T-cell (primary cell): ENCODE measurements around the gene GAST. TPM values are rescaled to one million over a fixed set of nuclear protein-coding genes. Genes with fewer than 3 reads are reported as not detected.

ENCODE experiments used
- ATAC-seq, 4 experiments: fragments of 200-7000 bp in 3 of 4; fragments of 150-1000 bp in 1 of 4; cut with Tn5 transposase; replicated peaks in 1 of 4; 1 replicate in 3 of 4; 2 replicates in 1 of 4; pipeline ENCODE4 v1.10.0; 2021; ENCODE audit warnings: moderate library complexity in 3 of 4, mild to moderate bottlenecking in 2 of 4, moderate number of reproducible peaks in 1 of 4
- CTCF ChIA-PET, 2 donors: fragments of 300-600 bp; sonication (Branson Sonifier 250); formaldehyde crosslinking; loops; one replicate each; lab custom pipeline; 2022; ENCODE audit warnings: antibody characterized with exemption in 2 of 2; lab: Charles Lee
- POLR2A ChIA-PET, 2 donors: fragments of 300-600 bp; sonication (Branson Sonifier 250); formaldehyde crosslinking; loops; one replicate each; lab custom pipeline; 2022; ENCODE audit warnings: antibody characterized with exemption in 2 of 2; lab: Charles Lee
- DNase-seq, 35 experiments: peaks; one replicate each; pipeline versions ENCODE4 v3.0.0 to v3.0.0-alpha.2; 2013 to 2023
- H3K27ac ChIP-seq: one replicate; pipeline ENCODE4 v1.5.1; 2013; ENCODE audit warnings: low read length
- H3K27me3 ChIP-seq, 2 experiments: replicated peaks in 1 of 2; 1 replicate in 1 of 2; 2 replicates in 1 of 2; pipeline versions ENCODE4 v1.6.1 to v1.7.0; 2013; ENCODE audit warnings: low read length in 1 of 2, mixed read lengths in 1 of 2; ENCODE audit not compliant: control insufficient read depth in 2 of 2, insufficient read depth in 2 of 2; ENCODE audit errors: extremely low read depth in 1 of 2
- H3K36me3 ChIP-seq, 2 donors: 1 replicate in 1 of 2; 2 replicates in 1 of 2; pipeline versions ENCODE4 v1.6.1 to v1.7.0; 2013; ENCODE audit warnings: low read length in 1 of 2; ENCODE audit not compliant: control insufficient read depth in 2 of 2, insufficient read depth in 1 of 2; ENCODE audit errors: extremely low read depth in 1 of 2
- H3K4me1 ChIP-seq, 2 experiments: 1 replicate in 1 of 2; 2 replicates in 1 of 2; pipeline versions ENCODE4 v1.6.1 to v1.7.0; 2013; ENCODE audit warnings: low read length in 2 of 2, mixed read lengths in 1 of 2; ENCODE audit not compliant: insufficient read depth in 2 of 2, control insufficient read depth in 1 of 2; ENCODE audit errors: extremely low read depth in 1 of 2
- H3K4me3 ChIP-seq, 2 donors: 1 replicate in 1 of 2; 2 replicates in 1 of 2; pipeline versions ENCODE4 v1.5.1 to v1.7.0; 2013; ENCODE audit warnings: mild to moderate bottlenecking in 2 of 2, low read length in 1 of 2, moderate library complexity in 1 of 2; ENCODE audit not compliant: control insufficient read depth in 1 of 2; ENCODE audit errors: extremely low read depth in 1 of 2
- H3K9me3 ChIP-seq: 2 replicates; pipeline ENCODE4 v1.7.0; 2013
- H3K27ac Mint-ChIP-seq, 2 donors: one replicate each; pipeline ENCODE4 v1.8.0; 2020 to 2021; ENCODE audit warnings: mild to moderate bottlenecking in 2 of 2, mixed read lengths in 2 of 2
- H3K27me3 Mint-ChIP-seq, 2 donors: one replicate each; pipeline ENCODE4 v1.8.0; 2021 to 2022; ENCODE audit warnings: mixed read lengths in 2 of 2
- H3K36me3 Mint-ChIP-seq: one replicate; pipeline ENCODE4 v1.8.0; 2021; ENCODE audit warnings: mixed read lengths
- H3K4me1 Mint-ChIP-seq, 3 donors: one replicate each; pipeline ENCODE4 v1.8.0; 2020 to 2022; ENCODE audit warnings: mixed read lengths in 3 of 3, mild to moderate bottlenecking in 1 of 3
- H3K4me3 Mint-ChIP-seq, 3 donors: one replicate each; pipeline ENCODE4 v1.8.0; 2020 to 2022; ENCODE audit warnings: mild to moderate bottlenecking in 3 of 3, mixed read lengths in 3 of 3, moderate library complexity in 3 of 3
- H3K9me3 Mint-ChIP-seq, 3 donors: one replicate each; pipeline ENCODE4 v1.8.0; 2020 to 2022; ENCODE audit warnings: mixed read lengths in 3 of 3
- WGBS: methylation state at CpG from one replicate; pipeline ENCODE4 v1.1.5; 2013; ENCODE audit warnings: missing lambda C conversion rate; ENCODE audit not compliant: insufficient coverage; 5-methylcytosine and 5-hydroxymethylcytosine counted together
- total RNA-seq, 35 experiments: library from RNA in 6 of 35; stranded (reverse) in 6 of 35; fragments of 120-200 nt in 1 of 35; gene quantifications; one replicate each; pipeline versions ENCODE4 v1.2.1 to v1.2.4 and lab custom pipeline; 2013 to 2026

The GAST gene, protein sequence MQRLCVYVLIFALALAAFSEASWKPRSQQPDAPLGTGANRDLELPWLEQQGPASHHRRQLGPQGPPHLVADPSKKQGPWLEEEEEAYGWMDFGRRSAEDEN
- total RNA-seq (not detected), total RNA-seq (lab: John Stamatoyannopoulos, UW) (0 reads per million in 29 experiments)
- not detected for total RNA-seq (2013)

DNA sequence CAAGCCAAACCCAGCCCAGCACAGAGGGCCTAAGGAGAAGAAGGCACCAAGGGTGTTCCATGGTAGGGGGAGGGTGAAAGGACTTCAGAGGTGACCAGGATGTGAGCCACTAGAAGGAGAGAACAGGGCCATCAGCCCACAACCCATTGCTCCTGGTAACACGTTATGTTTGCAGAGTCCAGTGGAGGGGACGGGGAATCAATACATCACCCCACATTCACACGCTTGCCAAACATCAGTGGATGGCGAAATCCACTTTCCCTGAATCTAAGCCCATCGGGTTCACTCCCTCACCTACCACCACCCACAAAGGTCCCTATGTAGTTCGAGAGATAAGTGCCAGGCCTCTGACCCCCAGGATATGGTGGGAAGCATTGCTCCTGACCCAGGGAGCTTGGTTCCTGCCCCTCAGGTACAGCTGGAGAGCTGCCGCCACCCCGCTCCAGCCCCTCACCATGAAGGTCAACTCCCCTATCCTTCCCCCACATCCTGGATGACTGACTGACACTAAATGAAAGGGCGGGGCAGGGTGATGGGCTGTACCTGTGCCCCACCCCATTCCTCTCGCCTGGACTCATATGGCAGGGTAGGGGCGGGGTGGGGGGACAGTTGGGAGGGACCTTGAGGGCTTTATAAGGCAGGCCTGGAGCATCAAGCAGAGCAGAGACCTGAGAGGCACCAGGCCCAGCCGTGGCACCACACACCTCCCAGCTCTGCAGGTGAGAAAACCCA is at the start of gene GAST:
Gene GAST (plus strand): TSS at position 663 of the 732 bp plus-strand sequence. CDS start 3,106 bp downstream, outside the sequence.
- Histone ChIP-seq H3K27ac (no peak within 1 kb of the TSS), H3K9me3 (no peaks in the 10 kb centered on the region), H3K4me3 (no peak within 1 kb of the TSS), H3K4me1 (no peaks in the 10 kb centered on the region), H3K27me3 (peaks cover 0 to 30% of the 10 kb centered on the region in 2 experiments), H3K36me3 (no peaks in the 10 kb centered on the region)
- H3K4me1 Mint-ChIP-seq, result peaks cover 0 to under 1% (median under 1%) of the 10 kb centered on the region in 3 donors
- ChIA-PET CTCF (no interaction called here), POLR2A (no interaction called here)
- peaks cover 15 to 26% of the 10 kb centered on the region in 2 donors for H3K27me3 Mint-ChIP-seq
- ATAC-seq, result no peak
- no peaks in the 10 kb centered on the region for H3K36me3 Mint-ChIP-seq
- no peak within 1 kb of the TSS for H3K27ac Mint-ChIP-seq
- no peaks in the 10 kb centered on the region for H3K9me3 Mint-ChIP-seq
- 72% methylated on average over 2 of the region's 12 CpGs for WGBS
- no peak for DNase-seq
- H3K4me3 Mint-ChIP-seq, result no peak within 1 kb of the TSS

- H3K27ac ChIP-seq, result no peak overlapping the region
- no peak overlapping the region for H3K4me3 ChIP-seq
- no peak for ATAC-seq
- H3K27ac Mint-ChIP-seq, result peak overlapping the region; percentile 19 to 71
- H3K4me1 Mint-ChIP-seq, result peaks cover 21 to 28% (median 27%) of the 10 kb centered on the region in 3 donors
- H3K9me3 Mint-ChIP-seq, result no peaks in the 10 kb centered on the region
- H3K27me3 ChIP-seq, result peaks cover 0 to 11% of the 10 kb centered on the region in 2 experiments
- no peaks in the 10 kb centered on the region for H3K36me3 Mint-ChIP-seq
- no peaks in the 10 kb centered on the region for H3K36me3 ChIP-seq
- H3K27me3 Mint-ChIP-seq, result no peaks in the 10 kb centered on the region
- H3K4me1 ChIP-seq, result peaks cover 7 to 36% of the 10 kb centered on the region in 2 experiments
- ChIA-PET POLR2A (interaction anchor here (0.6 to 1.0 kb wide), 3 partner anchors 27 to 845 kb away, joined by 3 to 5 read pairs (median 4); no protein-coding TSS in a partner anchor), CTCF (interaction anchor here (0.6 to 5.3 kb wide), 26 partner anchors 11 to 1037 kb away, joined by 3 to 103 read pairs (median 6); partner anchors contain the start of gene EIF1 (in 1 of the 2))
- 91% methylated on average over 6 of the region's 8 CpGs for WGBS
- peak overlapping the region in 2 of 3 donors; percentile 24 to 99 for H3K4me3 Mint-ChIP-seq
- no peaks in the 10 kb centered on the region for H3K9me3 ChIP-seq
- no peak for DNase-seq
Measured at GRCh38 chr17:41663451-41664171, 48.5 kb upstream of the GAST start.

GRCh38 chr17:41664172-41664457 is 48.0 kb upstream of the GAST start:
- DNase-seq (no peak), ATAC-seq (no peak)
- CTCF ChIA-PET, result interaction anchor here (0.6 to 5.3 kb wide), 10 partner anchors 15 to 872 kb away, joined by 3 to 103 read pairs (median 6); no protein-coding TSS in a partner anchor
- H3K4me1 Mint-ChIP-seq, result peaks cover 21 to 28% (median 27%) of the 10 kb centered on the region in 3 donors
- peaks cover 0 to 6% of the 10 kb centered on the region in 2 experiments for H3K27me3 ChIP-seq
- H3K27ac ChIP-seq, result no peak overlapping the region
- H3K27me3 Mint-ChIP-seq, result no peaks in the 10 kb centered on the region
- POLR2A ChIA-PET, result interaction anchor here (0.6 to 0.7 kb wide), 2 partner anchors 345 to 845 kb away, joined by 3 to 4 read pairs; no protein-coding TSS in a partner anchor
- H3K36me3 ChIP-seq, result no peaks in the 10 kb centered on the region
- no peaks in the 10 kb centered on the region for H3K36me3 Mint-ChIP-seq
- H3K4me3 Mint-ChIP-seq, result peak overlapping the region in 1 of 3 donors; percentile 99
- H3K9me3 Mint-ChIP-seq, result no peaks in the 10 kb centered on the region
- H3K4me3 ChIP-seq, result no peak overlapping the region
- H3K4me1 ChIP-seq, result peaks cover 7 to 36% of the 10 kb centered on the region in 2 experiments
- H3K27ac Mint-ChIP-seq, result no peak overlapping the region
- WGBS, result no CpG with 5 or more reads among the region's 2 CpGs
- H3K9me3 ChIP-seq, result no peaks in the 10 kb centered on the region

DNA sequence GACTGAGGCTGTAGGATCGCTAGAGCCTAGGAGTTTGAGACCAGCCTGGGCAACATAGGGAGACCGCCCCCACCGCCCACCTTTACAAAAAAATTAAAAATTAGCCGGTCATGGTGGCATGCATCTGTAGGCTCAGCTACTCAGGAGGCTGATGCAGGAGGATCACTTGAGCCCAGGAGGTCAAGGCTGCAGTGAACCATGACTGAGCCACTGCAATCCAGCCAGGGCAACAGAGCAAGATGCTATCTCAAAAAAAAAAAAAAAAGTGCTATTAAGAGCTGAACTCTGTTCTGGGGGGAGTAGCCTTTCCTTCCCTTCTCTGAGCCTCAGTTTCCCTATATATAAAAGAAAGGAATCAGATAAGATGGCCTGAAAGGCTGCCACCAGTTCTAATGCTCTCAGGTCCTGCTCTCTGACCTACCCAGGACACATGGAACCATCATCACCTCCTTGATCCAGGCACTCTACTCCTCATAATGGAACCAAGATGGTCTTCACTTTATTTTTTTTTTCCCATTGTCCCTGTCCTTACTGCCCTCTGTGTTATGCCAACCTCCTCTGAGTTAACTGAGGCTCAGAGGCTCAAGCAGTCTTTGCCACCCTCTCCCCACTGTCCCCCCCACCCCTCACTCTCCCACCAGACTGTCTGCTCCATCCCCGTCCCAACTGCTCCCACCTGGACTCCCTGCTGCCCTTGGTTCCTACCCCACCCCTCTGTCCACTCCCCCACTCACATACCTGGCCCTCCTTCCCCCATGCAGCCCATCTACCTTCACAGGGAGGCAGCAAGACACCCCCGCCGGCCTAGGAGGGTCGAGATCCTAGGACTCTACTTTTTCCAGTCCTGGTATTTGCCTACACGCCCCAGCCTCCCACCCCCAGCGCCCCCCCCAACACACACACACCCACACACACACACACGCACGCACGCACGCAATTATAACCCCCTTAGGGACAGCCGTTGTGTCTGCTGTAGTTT is 47.3 kb upstream of the GAST start:
- DNase-seq (no peak), ATAC-seq (no peak)
- Histone ChIP-seq H3K9me3 (no peaks in the 10 kb centered on the region), H3K27me3 (peaks cover 0 to 4% of the 10 kb centered on the region in 2 experiments), H3K27ac (peak overlapping the region; percentile 98), H3K4me1 (peaks cover 7 to 36% of the 10 kb centered on the region in 2 experiments), H3K36me3 (no peaks in the 10 kb centered on the region), H3K4me3 (peak overlapping the region; percentile 75 to 85)
- Mint-ChIP-seq H3K36me3 (no peaks in the 10 kb centered on the region), H3K4me1 (peaks cover 21 to 28% (median 27%) of the 10 kb centered on the region in 3 donors), H3K4me3 (peak overlapping the region; percentile 79 to 99 (median 87)), H3K27me3 (no peaks in the 10 kb centered on the region), H3K9me3 (no peaks in the 10 kb centered on the region), H3K27ac (peak overlapping the region; percentile 96 to 98)
- WGBS, result 67% methylated on average over 5 of the region's 15 CpGs
- ChIA-PET POLR2A (interaction anchor here (0.5 to 3.7 kb wide), 6 partner anchors 24 to 1946 kb away, joined by 3 to 29 read pairs (median 5); partner anchors contain the start of gene EIF1 (in 2 of the 2)), CTCF (interaction anchor here (0.6 to 5.3 kb wide), 28 partner anchors 9 to 1338 kb away, joined by 3 to 103 read pairs (median 4); partner anchors contain the start of gene EIF1 (in 1 of the 2))

GRCh38 chr17:41665566-41666236 is 46.4 kb upstream of the GAST start:
- Mint-ChIP-seq H3K9me3 (no peaks in the 10 kb centered on the region), H3K27ac (peak overlapping the region; percentile 96 to 98), H3K27me3 (no peaks in the 10 kb centered on the region), H3K4me3 (peak overlapping the region; percentile 79 to 99 (median 87)), H3K36me3 (no peaks in the 10 kb centered on the region), H3K4me1 (peaks cover 21 to 28% (median 27%) of the 10 kb centered on the region in 3 donors)
- Histone ChIP-seq H3K27me3 (no peaks in the 10 kb centered on the region), H3K4me3 (peak overlapping the region; percentile 75 to 85), H3K36me3 (no peaks in the 10 kb centered on the region), H3K9me3 (no peaks in the 10 kb centered on the region), H3K27ac (peak overlapping the region; percentile 98), H3K4me1 (peaks cover 7 to 36% of the 10 kb centered on the region in 2 experiments)
- peak; percentile 64 to 94 (median 82) for DNase-seq
- WGBS, result under 1% methylated on average over 24 of the region's 39 CpGs
- ATAC-seq, result peak; percentile 80 to 86 (median 84)
- CTCF ChIA-PET, result interaction anchor here (0.5 to 5.3 kb wide), 26 partner anchors 10 to 863 kb away, joined by 3 to 50 read pairs (median 4); partner anchors contain the start of gene EIF1 (in 1 of the 2)
- POLR2A ChIA-PET, result interaction anchor here (0.5 to 3.7 kb wide), 5 partner anchors 12 to 1947 kb away, joined by 3 to 29 read pairs (median 7); partner anchors contain the start of gene EIF1 (in 2 of the 2)
